ENCODE measurements around the gene ZEB2.

The ZEB2 gene

GRCh38 chr2:144509879-144510221 lies 10.1 kb downstream of the ZEB2 start:
- DNase-seq (ENCODE audit: low read depth): no peak
- H3K4me3 ChIP-seq (ENCODE audit: low read length): peak overlapping the region; percentile 29
- no peak for TF ChIP-seq CTCF (conservative IDR thresholded peaks at IDR 0.05; ENCODE audit: low read length)

- peak overlapping the region; percentile 29 for H3K4me3 ChIP-seq (ENCODE audit: low read length)
- no peak for TF ChIP-seq CTCF (conservative IDR thresholded peaks at IDR 0.05; ENCODE audit: low read length)
- DNase-seq (ENCODE audit: low read depth): peak; percentile 48
Observed at GRCh38 chr2:144509001-144509878, 10.7 kb downstream of the ZEB2 start.

- no peak for TF ChIP-seq CTCF (conservative IDR thresholded peaks at IDR 0.05; ENCODE audit: low read length)
Observed at GRCh38 chr2:144508172-144508851, 11.6 kb downstream of the ZEB2 start.

GRCh38 chr2:144507441-144508171 lies 12.3 kb downstream of the ZEB2 start:
- no peak for DNase-seq (ENCODE audit: low read depth)
- no peak for TF ChIP-seq CTCF (conservative IDR thresholded peaks at IDR 0.05; ENCODE audit: low read length)
- peak overlapping the region; percentile 38 for H3K4me3 ChIP-seq (ENCODE audit: low read length)

More at GRCh38 chr2:144508172-144508851, 11.6 kb downstream of the ZEB2 start:
- DNase-seq (ENCODE audit: low read depth): no peak
- H3K4me3 ChIP-seq (ENCODE audit: low read length): peak overlapping the region; percentile 38

GRCh38 chr2:144505245-144505831 lies 14.6 kb downstream of the ZEB2 start:
- H3K4me3 ChIP-seq (ENCODE audit: low read length): no peak overlapping the region
- no peak for TF ChIP-seq CTCF (conservative IDR thresholded peaks at IDR 0.05; ENCODE audit: low read length)
- peak; percentile 86 for DNase-seq (ENCODE audit: low read depth)

GRCh38 chr2:144504218-144504641 lies 15.7 kb downstream of the ZEB2 start:
- TF ChIP-seq CTCF (conservative IDR thresholded peaks at IDR 0.05; ENCODE audit: low read length): peak; percentile 35
- no peak overlapping the region for H3K4me3 ChIP-seq (ENCODE audit: low read length)
- no peak for DNase-seq (ENCODE audit: low read depth)

Measured in AG10803 (cell line).